GM12878 (cell line): Measurements from ENCODE around the gene PMAIP1.

Experiments
- ATF3 ChIP-seq: IDR thresholded peaks from 2 replicates; pipeline ENCODE4 v1.6.1; 2011; ENCODE audit warnings: low read depth, mild to moderate bottlenecking, low read length, moderate library complexity, borderline replicate concordance; ENCODE audit errors: extremely low read depth
- CTCF ChIP-seq, 3 experiments: IDR thresholded peaks in 2 of 3; conservative IDR thresholded peaks in 1 of 3; 2 replicates each; pipeline ENCODE4 v1.5.1; 2011; ENCODE audit warnings: low read depth in 3 of 3, low read length in 3 of 3, mild to moderate bottlenecking in 3 of 3, control low read depth in 2 of 3, moderate library complexity in 2 of 3, inconsistent platforms in 1 of 3, mixed read lengths in 1 of 3; ENCODE audit not compliant: control insufficient read depth in 2 of 3, insufficient read depth in 1 of 3; ENCODE audit errors: extremely low read depth in 1 of 3
- E2F4 ChIP-seq: IDR thresholded peaks from 2 replicates; pipeline ENCODE4 v1.6.1; 2012; ENCODE audit warnings: low read depth, low read length, improper control_type of control experiment
- EP300 ChIP-seq, 2 experiments: fragments of 150-350 bp in 1 of 2; IDR thresholded peaks; 2 replicates each; pipeline ENCODE4 v1.6.1; 2011 to 2012; ENCODE audit warnings: low read depth in 2 of 2, low read length in 2 of 2, borderline replicate concordance in 1 of 2, improper control_type of control experiment in 1 of 2, inconsistent platforms in 1 of 2; ENCODE audit not compliant: control insufficient read depth in 1 of 2
- RAD21 ChIP-seq: IDR thresholded peaks from 2 replicates; pipeline ENCODE4 v1.6.1; 2011; ENCODE audit warnings: mild to moderate bottlenecking, low read depth, low read length, moderate library complexity; ENCODE audit not compliant: insufficient read depth
- SUZ12 ChIP-seq: fragments of 200-600 bp; sonication (generic); IDR thresholded peaks from one replicate; pipeline ENCODE4 v1.6.1; 2018; ENCODE audit warnings: antibody characterized with exemption, mild to moderate bottlenecking; ENCODE audit not compliant: unreplicated experiment
- USF2 ChIP-seq: IDR thresholded peaks from 2 replicates; pipeline ENCODE4 v1.6.1; 2011; ENCODE audit warnings: low read depth, low read length, improper control_type of control experiment, borderline replicate concordance
- YY1 ChIP-seq: IDR thresholded peaks from 2 replicates; pipeline ENCODE4 v1.6.1; 2011; ENCODE audit warnings: low read depth, mild to moderate bottlenecking, low read length

GRCh38 chr18:59867337-59868104, 32.3 kb upstream of the PMAIP1 start:
- no peak for TF ChIP-seq RAD21
- no peak for TF ChIP-seq USF2
- no peak for TF ChIP-seq YY1
- TF ChIP-seq EP300 (IDR thresholded peaks at IDR 0.05; ENCODE audit: borderline replicate concordance in 1 of 2, control insufficient read depth in 1 of 2, low read depth in 2 of 2, low read length in 2 of 2), result no peak
- TF ChIP-seq ATF3, result no peak
- TF ChIP-seq CTCF (IDR thresholded peaks at IDR 0.05 in 2 of 3, conservative IDR thresholded peaks at IDR 0.05 in 1 of 3; ENCODE audit: control insufficient read depth in 2 of 3, extremely low read depth in 1 of 3, insufficient read depth in 1 of 3, low read depth in 3 of 3, low read length in 3 of 3), result no peak
- no peak for TF ChIP-seq SUZ12
- TF ChIP-seq E2F4, result no peak
